H1 (cell line): ENCODE results near the gene MBLAC1. TPM values are rescaled to one million over a fixed set of nuclear protein-coding genes. Genes with fewer than 3 reads are reported as not detected.

ENCODE experiments used
- CBX8 ChIP-seq: fragments of 300-800, 300-1000 bp; sonication (generic); IDR thresholded peaks from 2 replicates; pipeline ENCODE4 v1.7.1; 2016; ENCODE audit warnings: low read depth, low read length, borderline replicate concordance
- CHD1 ChIP-seq: IDR thresholded peaks from 2 replicates; pipeline ENCODE4 v1.6.1; 2012; ENCODE audit warnings: low read depth, low read length, improper control_type of control experiment
- CREB1 ChIP-seq: IDR thresholded peaks from 2 replicates; pipeline ENCODE4 v1.6.1; 2012; ENCODE audit warnings: inconsistent platforms
- EZH2 ChIP-seq: fragments of 200-600 bp; sonication (generic); IDR thresholded peaks from 2 replicates; pipeline ENCODE4 v1.7.1; 2012; ENCODE audit warnings: low read depth, mild to moderate bottlenecking, moderate library complexity, low read length, inconsistent platforms; ENCODE audit not compliant: severe bottlenecking
- GTF2F1 ChIP-seq: IDR thresholded peaks from 2 replicates; pipeline ENCODE4 v1.6.1; 2012; ENCODE audit warnings: low read depth, low read length, improper control_type of control experiment, borderline replicate concordance
- JUND ChIP-seq: IDR thresholded peaks from 2 replicates; pipeline ENCODE4 v1.6.1; 2011; ENCODE audit warnings: mild to moderate bottlenecking, improper control_type of control experiment, low read length
- MAFK ChIP-seq: IDR thresholded peaks from 2 replicates; pipeline ENCODE4 v1.6.1; 2012; ENCODE audit warnings: low read depth, mild to moderate bottlenecking, improper control_type of control experiment, low read length
- RXRA ChIP-seq: IDR thresholded peaks from 2 replicates; pipeline ENCODE4 v1.6.1; 2011; ENCODE audit warnings: low read depth, mild to moderate bottlenecking, low read length, moderate library complexity; ENCODE audit not compliant: insufficient read depth
- SAP30 ChIP-seq: fragments of 300-600 bp; sonication (generic); IDR thresholded peaks from 2 replicates; pipeline ENCODE4 v1.7.1; 2012; ENCODE audit warnings: low read length, moderate library complexity, mild to moderate bottlenecking, inconsistent platforms; ENCODE audit not compliant: insufficient read depth, insufficient replicate concordance
- SIX5 ChIP-seq: IDR thresholded peaks from 2 replicates; pipeline ENCODE4 v1.6.1; 2011; ENCODE audit warnings: mild to moderate bottlenecking, low read depth, low read length
- SRF ChIP-seq: IDR thresholded peaks from 2 replicates; pipeline ENCODE4 v1.6.1; 2011; ENCODE audit warnings: mild to moderate bottlenecking, low read depth, low read length, moderate library complexity
- TAF7 ChIP-seq: optimal IDR thresholded peaks from 2 replicates; pipeline ENCODE3; 2011; ENCODE audit warnings: low read depth, mild to moderate bottlenecking, inconsistent platforms, low read length, moderate library complexity, borderline replicate concordance
- TBP ChIP-seq: IDR thresholded peaks from 2 replicates; pipeline ENCODE4 v1.6.1; 2011; ENCODE audit warnings: low read depth, low read length, improper control_type of control experiment
- ZNF274 ChIP-seq: IDR thresholded peaks from 2 replicates; pipeline ENCODE4 v1.7.0; 2012; ENCODE audit warnings: low read length, borderline replicate concordance; ENCODE audit errors: extremely low read depth
- polyA plus RNA-seq, 7 experiments: library from polyadenylated mRNA; depleted of rRNA in 3 of 7; stranded (reverse) in 5 of 7; unstranded in 2 of 7; fragments of >200 nt in 5 of 7; fragments of 200-250 nt in 2 of 7; gene quantifications; 1 replicate in 5 of 7; 2 replicates in 1 of 7; 4 replicates in 1 of 7; pipeline versions ENCODE4 v1.2.1 to v1.2.3, GENCODE V29; 2011 to 2013; ENCODE audit warnings: missing spikeins in 2 of 7, mixed read lengths in 2 of 7
- total RNA-seq: library from RNA; stranded (reverse); fragmentation: NEBNext Ultra II Directional; extraction: Animal tissue kit (Norgen Biotek cat#: 25700); gene quantifications from 2 replicates; pipeline ENCODE4 v1.2.1, GENCODE V29; 2021

MBLAC1 gene
- total and polyA plus RNA-seq, 2 of the 8 experiments (the other 6 are each of a cell fraction or from before 2014, with no cell fraction given) = 1.00 to 1.7 TPM

DNA sequence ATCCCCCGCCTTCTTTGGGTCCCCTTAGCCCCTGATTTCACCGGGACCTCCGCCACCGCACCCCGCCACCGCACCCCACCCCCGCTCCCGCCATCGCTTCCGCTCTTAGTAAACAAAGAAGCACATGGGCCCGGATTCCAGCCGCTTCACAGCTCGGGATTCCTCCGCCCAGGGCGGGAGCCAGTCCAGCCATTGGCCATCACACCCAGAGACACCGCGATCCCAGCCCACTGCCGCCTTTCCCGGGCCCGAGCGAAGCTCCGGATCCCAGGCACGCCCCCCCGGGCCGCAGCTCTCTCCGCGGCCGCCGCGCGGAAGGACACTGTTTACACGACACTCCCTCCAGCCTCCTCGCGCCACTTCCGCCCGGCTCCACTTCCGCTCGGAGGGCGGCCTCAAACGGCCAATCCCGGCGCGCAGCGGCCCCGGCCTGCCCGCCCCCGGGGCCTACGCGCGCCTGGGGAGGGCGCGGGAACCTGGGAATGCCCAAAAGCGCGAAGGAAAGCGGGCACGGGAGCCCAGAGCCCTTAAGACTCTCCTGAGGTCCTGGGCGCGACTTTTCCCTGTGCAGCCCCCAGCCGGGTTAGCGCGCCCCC is 26.2 kb upstream of the MBLAC1 start (continued):
- TF ChIP-seq EZH2 (no peak), SRF (no peak), CHD1 (no peak; the same call in 1 of the 2 replicates), JUND (no peak), TBP (peak; percentile 90), MAFK (no peak), CREB1 (peak; percentile 73; the same call in 1 of the 2 replicates), CBX8 (no peak), GTF2F1 (no peak; the same call in 1 of the 2 replicates), SAP30 (peak; percentile 39), ZNF274 (no peak), SIX5 (no peak), RXRA (no peak), TAF7 (peak; percentile 7)
